ENCODE results near the gene OR10D3.
A peak's percentile ranks its signal among the peaks of the same experiment; 100 is the strongest.

The OR10D3 gene

DNA sequence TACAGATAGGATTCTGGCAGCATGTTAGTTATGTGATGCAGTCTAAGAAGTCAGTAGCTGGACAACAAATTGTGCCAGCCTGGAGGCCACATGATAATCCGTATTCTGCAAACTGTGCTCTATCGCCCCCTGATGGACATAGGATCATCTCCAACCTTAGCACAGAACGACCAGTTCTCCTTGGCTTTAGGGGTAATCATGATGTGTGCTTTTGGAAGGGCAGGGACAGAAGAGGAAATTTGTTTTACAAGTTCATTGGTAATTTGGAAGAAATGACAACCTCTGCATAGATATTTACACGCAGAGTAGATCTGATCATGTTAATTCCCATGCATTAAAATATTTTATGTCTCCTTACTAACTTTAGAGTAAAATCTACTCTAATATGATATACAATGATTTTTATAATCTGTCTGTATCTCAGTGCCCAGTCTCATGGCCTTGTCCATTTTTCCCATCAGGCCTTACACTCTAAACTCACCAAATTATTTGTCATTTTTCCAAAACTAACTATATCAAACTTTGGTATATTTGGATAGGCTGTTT is 12.1 kb downstream of the OR10D3 start:
- DNase-seq: peak; percentile 30 to 48

GRCh38 chr11:124197999-124198398 is 14.9 kb downstream of the OR10D3 start:
- DNase-seq: no peak

DNA sequence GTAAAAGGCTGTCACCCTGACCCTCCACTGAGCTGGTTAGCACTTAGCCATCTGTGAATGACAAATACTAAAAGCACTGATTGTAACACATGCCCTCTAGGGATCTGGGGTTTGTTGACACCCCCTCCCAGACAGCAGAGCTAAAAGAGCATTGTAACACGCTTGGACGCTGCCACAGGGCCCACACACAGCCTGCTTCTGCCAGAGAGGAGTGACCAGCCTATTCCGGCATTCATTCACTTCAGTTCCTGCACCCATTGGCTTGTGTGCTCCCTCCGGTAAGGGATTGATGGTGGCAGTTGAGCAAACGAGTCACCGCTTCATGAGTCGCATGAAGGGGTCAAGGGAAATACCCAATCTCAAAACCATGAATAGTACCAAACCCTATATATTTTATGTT is 15.8 kb downstream of the OR10D3 start:
- no peak for DNase-seq

DNA sequence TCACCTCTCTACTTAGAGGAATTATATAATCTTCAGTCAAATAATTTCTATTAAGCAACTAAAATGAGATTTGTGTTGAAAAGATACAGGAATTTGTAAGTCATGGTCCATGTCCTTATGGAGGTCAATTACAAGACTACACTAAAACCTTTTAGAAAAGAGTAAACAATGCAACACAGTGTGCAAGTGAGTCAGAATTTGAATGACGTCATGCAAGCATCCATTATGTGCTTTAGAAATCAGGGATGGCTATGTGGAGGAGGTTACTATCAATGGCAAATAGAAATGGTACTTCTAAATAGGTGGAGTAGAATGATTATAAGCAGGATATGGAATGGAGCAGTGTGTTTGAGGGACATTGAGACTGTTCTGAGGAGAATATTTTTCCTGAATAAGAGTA is 16.6 kb downstream of the OR10D3 start:
- no peak for DNase-seq

DNA sequence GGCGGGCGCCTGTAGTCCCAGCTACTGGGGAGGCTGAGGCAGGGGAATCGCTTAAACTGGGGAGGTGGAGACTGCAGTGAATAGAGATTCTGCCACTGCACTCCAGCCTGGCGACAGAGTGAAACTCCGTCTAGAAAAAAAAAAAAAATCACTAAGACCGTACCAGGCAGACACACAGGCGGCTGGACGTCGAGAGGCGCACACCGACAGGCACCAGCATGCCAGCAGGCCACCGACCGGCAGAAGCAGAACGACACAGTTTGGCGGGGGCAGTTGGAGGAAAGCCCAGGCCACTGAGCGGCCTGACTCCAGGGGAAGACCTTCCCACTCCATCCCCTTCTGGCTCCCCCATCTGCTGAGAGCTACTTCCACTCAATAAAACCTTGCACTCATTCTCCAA is 17.5 kb downstream of the OR10D3 start:
- DNase-seq: no peak

DNA sequence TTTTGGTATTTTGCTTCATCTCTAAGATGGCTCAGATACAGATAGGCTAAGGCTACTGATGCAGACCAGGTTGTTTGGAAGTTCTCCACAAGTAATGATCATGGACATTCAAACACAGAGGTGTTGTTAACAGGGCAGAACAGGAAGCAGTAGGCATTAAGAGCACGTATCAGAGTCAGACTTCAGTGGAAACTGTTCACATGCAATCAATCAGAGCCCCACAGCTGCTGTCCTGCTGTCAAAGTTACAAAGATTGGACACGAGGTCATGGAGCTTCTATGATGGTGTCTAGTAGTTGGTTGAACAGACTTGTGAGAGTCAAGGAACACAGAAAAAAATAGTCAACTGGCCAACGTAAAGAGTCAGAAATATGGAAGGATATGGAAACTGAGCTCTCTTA is 19.8 kb downstream of the OR10D3 start:
- DNase-seq: no peak

DNA sequence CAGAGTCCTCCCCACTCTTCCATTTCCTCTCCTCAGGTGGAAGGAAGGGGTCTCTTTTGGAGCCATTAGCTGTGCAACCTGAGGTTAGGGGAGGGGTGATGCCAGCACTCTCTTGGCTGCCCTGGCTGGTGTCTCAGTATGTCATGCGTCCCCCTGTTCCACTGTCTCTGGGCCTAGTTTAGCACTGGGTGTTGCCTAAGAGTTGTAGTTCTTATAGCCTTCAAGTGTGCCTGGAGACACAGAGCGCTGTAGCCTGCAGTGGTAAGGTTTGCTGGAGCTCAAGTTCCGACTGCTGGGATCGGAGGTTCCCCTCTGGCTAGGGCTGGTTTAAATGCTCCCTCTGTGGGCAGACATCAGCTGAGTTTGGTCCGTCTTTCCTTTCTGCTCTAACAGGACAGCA is 20.9 kb downstream of the OR10D3 start:
- DNase-seq: no peak

GRCh38 chr11:124207102-124207792 is 24.1 kb downstream of the OR10D3 start:
- no peak for DNase-seq

- DNase-seq: no peak
Observed at GRCh38 chr11:124209824-124210357, 26.7 kb downstream of the OR10D3 start.

- DNase-seq: no peak
Observed at GRCh38 chr11:124210421-124210820, 27.3 kb downstream of the OR10D3 start.

DNA sequence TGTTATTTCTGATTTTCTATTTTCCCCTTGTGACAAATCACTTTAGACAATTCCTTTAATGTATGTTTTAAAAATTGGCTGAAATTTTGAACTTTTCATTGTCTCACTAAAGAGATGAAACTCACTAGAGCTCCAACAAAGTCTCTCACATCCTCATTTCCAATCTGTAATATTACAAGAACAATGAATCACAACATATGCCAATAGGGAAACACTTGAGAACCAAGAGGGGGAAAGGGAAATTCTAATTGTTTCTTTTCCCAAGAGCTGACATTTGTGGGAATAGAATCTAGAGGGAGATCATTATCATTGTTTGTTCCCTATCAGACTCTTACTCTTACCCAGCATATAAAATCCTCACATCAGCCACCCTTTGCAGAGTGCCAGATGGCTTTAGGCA is 28.2 kb downstream of the OR10D3 start:
- DNase-seq: no peak

DNA sequence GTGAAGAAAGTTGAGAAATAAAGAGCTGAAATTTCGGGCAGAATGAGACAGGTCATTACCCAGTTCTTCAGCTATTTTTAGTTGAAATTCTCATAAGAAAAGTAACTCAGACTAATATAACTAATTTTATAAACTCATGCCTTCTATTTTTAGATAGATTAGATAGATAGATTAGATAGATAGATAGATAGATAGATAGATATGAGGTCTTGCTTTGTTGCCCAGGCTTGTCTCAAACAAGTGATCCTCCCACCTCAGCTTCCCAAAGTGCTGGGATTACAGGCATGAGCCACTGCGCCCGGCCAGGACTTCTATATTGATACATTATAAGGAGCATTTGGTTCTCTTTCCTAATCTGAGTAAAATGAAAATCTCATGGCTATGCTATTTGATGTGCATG is 30.9 kb downstream of the OR10D3 start:
- no peak for DNase-seq

- no peak for DNase-seq
Observed at GRCh38 chr11:124219126-124219525, 36.0 kb downstream of the OR10D3 start.

DNA sequence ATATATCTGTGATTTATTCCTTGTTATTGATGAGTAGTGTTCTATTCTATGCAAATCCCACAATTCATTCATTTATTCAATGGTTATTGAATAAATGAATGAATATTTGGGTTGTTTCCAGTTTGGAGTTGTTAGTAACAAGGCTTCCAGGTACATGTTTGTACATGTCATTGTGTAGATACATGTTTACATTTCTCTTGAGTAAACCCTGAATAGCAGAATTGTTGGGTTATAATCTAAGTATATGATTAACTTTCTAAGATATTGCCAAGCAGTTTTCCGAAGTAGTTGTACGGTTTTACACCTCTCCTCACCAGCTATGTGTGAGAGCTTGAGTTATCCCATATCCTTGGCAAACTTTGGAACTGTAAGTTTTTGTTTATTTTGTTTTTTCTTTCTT is 39.3 kb downstream of the OR10D3 start:
- DNase-seq: no peak

- peak in 1 of 2 donors; percentile 48 for DNase-seq
Observed at GRCh38 chr11:124224618-124225423, 41.7 kb downstream of the OR10D3 start.

DNA sequence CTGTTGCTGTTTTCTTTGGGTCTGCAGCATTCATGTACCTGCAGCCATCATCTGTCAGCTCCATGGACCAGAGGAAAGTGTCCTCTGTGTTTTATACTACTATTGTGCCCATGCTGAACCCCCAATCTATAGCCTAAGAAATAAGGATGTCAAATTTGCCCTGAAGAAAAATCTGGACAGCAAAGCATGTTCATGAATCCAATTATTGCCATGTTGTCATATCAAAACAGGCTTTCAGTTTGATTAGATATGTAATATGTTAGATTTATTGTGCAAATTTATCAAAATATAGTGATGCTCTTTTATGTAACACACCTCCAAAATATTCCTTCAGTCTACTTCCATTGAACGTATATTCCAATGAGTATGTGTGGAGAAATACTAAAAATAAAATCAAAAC is 42.3 kb downstream of the OR10D3 start:
- no peak for DNase-seq

DNA sequence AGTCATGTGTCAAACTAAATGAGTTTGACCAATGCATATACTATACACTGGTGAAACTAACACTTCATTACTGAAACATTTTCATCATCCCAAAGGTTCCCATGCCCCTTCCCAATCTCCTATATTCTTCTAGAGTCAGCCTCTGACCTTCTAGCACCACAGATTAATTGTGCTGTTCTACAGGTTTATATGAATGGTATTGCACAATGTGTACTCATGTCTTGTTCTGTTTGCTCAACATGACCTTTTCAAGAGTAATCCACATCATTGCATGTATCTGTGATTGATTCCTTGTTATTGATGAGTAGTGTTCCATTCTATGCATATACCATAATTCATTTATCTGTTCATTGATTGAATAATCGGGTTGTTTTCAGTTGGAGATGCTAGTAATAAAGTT is 50.2 kb downstream of the OR10D3 start:
- no peak for DNase-seq
